Middle frontal gyrus (tissue), 1 donor: Measurements from ENCODE around the gene VGLL4.
"Not testable (repeated sequence)": the region's sequence is repeated elsewhere in the genome, so short reads cannot be mapped to it uniquely, and the experiment has no call there.

Source experiments
- DNase-seq: peaks from one replicate; pipeline ENCODE4 v3.0.0-alpha.2; 2015; ENCODE audit warnings: low spot score; ENCODE audit errors: extremely low spot score

Gene VGLL4, protein sequence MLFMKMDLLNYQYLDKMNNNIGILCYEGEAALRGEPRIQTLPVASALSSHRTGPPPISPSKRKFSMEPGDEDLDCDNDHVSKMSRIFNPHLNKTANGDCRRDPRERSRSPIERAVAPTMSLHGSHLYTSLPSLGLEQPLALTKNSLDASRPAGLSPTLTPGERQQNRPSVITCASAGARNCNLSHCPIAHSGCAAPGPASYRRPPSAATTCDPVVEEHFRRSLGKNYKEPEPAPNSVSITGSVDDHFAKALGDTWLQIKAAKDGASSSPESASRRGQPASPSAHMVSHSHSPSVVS

DNA sequence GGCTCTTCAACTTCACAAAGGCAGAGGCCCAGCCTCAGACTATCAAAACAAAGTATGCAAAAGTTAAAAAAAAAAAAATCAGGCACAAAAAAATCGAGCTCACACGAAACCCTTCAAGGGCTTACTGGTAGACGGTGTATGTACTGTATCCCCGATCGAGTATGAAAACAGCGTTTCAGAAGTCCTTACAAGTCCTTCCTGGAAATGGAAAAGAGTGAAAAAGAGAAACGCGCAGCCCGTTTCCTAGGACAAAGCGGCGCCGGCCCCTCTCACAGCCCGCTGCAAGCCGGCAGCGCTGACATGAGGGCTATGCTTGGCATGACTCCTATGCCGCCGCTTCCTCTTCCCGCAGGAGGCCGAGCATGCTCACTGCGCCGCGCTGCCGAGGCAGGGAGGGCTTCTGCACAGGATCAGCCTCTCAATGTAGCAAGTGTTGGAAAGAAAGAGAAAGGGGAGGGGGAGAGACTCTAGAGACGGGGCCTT is at the start of gene VGLL4:
VGLL4 (minus strand) TSS at position 311 of the 483 bp plus-strand sequence. CDS start 397 bp downstream, outside the sequence.
- DNase-seq, result peak; percentile 82

DNA sequence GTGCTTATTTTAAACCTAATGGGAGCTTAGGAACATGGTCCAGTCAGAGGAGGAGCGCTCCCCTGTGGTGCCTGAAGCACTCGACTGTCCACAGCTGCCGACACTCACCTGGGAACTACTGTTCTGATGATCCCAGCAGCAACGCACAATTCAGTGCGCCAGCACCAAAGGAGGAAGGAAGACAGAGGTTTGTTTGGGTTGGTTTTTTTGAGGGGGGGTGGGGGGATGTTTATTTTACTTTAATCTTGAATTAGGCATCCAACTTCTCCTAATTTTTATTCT is 48.8 kb upstream of the VGLL4 start:
- DNase-seq, result no peak

DNA sequence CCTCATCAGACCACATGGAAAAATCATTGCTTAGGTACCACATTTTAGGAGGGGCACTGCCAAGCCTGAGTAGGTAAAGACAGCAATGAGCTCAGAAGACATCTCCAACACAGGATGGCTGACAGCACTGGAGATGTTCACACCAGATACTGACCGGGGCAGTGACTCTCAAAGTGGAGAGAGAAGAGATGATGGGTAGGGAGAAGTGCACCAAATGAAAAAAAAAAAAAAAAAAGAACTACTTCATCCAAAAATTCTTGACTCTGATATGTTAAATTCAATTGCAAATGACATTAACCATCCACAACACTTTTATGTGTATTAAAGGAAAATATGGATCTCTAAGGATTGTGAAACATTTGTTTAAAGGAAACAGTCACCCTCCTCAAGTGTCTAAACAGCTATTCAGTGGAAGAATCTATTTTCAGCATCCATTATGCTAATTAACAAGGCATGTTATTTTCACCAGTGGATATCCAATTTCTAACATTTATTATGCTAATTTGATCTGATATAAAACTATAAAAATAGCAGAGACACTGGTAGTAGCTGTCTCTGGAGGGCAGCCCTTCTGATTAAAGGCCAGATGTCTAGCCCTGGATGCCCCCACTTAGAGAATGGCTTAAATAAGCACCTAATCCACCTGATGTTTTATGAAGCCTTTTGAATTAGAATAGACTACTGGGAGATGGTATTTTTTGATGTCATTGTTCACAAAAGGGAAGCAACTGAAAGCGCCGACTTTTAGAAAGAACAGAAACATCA is 48.2 kb upstream of the VGLL4 start:
- DNase-seq, result no peak

DNA sequence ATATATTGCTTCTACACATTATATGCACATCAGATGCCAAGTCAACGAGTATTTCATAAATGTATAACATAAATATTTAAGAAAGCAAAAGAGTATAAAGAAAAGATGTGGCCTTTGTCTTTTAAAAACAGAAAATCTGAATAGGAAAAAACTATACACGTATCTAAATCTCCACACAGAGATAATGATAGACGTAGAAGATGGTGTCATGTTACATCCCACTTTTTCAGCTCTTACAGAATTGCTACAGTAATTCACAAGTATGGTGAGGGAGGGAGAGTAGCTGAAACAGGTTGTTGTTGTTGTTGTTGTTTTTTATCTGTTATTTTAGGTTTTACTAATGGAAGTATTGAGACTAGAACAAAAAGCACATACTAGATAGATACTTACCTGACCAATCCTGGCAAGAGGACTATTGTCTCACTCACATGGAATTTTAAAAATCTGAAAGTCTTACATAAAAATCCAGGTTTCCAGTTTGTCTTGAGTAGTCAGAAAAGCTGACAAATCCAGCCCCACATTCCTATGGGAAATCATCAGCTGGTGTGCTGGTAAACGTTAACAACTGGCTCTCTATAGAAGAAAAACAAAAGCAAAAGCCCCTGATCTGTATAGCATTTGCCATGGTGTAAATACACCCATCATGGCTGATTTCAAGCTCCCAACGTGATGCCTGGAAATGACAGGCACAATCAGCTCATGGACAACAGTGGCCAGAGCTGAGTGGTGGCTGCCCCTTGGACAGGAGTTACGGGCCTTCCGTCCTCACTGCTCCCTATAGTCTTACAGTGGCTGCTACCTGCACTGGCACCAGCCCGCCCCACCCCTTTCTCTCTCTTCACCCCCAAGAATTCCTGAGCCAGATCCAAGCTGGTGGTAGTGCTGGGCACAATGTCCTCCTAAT is 47.4 kb upstream of the VGLL4 start:
- no peak for DNase-seq

DNA sequence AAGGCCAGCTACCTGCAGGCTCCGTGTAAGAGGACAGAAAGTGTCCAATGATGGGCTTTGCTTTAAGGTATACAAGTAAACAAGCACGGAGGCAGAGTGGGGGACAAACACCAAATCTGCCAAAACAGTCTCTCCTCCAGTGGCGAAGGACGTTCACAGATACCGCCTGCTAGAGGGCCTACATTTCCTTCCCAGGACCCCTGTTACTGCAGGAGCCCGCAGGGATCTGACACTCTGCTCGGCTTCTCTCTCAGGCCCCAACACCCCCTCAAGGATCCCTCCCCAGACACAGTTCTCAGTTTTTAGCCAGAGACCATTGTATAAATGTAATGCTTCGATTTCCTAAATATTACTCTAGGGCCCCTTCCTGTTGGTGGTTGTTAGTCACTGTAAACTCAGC is 46.0 kb upstream of the VGLL4 start:
- no peak for DNase-seq

DNA sequence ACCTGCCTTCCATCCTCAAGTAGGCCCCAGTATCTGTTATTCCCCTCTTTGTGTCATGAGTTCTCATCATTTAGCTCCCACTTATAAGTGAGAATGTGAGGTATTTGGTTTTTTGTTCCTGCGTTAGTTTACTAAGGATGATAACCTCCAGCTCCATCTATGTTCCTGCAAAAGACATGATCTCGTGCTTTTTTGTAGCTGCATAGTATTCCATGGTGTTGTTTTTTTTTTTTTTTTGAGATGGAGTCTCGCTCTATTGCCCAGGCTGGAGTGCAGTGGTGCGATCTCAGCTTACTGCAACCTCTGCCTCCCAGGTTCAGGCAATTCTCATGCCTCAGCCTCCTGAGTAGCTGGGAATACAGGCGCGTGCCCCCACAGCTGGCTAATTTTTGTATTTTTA is 41.3 kb upstream of the VGLL4 start:
- not testable (repeated sequence) for DNase-seq

DNA sequence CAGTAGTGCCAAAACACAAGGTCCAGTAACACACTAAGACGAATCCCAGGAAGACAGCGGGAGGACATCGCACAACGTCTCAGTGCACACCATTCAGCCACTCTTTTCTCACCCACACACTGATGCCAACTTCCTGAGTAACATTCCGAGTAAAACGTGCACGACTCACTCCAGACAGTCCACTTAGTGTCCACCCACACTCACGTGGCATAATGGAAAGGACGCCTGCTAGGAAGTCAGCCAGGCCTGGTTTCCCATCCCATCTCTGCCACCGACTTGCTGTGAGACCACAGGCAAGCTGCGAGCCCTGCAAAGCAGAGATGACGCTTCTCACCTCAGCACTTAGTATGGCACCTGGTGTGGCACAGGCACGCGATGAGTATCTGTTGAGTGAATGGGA is 36.8 kb upstream of the VGLL4 start:
- DNase-seq, result no peak

DNA sequence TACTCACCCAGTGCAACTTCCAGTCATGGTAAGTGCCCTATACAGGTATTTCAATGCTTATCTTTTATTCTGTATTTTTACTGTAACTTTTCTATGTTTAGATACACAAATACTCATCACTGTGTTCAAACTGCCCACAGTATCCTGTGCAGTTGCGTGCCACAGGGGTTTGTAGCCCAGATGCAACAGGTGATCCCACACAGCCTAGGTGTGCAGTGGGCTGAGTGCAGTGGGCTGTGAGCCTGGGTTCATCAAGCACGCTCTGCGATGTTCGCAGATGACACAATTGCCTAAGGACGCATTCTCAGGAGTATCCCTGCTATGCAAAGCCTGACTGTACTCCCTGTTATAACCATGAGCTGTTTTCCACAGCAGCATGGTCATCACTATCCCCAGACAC is 36.2 kb upstream of the VGLL4 start:
- no peak for DNase-seq

DNA sequence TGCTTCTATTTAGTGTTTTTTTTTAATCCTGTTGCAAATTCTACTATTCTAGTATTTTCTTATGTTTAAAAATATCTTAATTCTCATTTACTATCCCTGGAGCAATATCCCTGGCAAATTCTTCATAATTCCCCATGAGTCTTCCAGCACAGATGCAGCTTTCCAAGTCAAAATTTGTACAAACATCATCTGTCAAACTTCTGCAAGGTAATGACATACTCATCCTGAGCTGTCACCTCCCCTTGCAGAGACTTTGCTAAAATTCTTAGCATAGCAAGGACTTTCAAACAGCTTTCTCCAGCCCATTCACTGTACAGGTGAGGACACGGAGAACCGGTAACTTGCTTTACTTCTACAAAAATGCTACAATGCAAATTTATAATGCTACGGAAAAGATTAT is 28.6 kb upstream of the VGLL4 start:
- no peak for DNase-seq

DNA sequence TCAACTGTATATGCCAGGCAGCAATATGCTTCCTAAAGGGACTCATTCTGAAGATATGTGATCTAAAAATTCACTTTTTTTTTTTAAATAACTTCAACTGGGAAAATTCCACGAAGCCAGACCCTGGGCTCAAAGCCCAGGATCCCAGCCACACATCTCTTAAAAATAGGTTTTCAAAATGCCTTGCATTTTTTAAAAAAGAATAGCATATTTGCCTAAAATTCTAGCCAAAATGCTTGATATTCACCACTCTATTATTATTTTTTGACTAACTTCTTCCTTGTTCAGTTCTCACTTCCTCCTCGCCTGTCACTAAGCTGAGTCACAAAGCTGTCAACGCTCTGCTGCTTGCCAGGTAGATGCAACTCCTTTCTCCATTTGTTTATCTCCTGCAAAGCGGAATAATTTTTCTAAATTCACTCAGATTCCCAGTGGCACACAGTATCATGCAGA is 28.0 kb upstream of the VGLL4 start:
- DNase-seq, result peak; percentile 16

DNA sequence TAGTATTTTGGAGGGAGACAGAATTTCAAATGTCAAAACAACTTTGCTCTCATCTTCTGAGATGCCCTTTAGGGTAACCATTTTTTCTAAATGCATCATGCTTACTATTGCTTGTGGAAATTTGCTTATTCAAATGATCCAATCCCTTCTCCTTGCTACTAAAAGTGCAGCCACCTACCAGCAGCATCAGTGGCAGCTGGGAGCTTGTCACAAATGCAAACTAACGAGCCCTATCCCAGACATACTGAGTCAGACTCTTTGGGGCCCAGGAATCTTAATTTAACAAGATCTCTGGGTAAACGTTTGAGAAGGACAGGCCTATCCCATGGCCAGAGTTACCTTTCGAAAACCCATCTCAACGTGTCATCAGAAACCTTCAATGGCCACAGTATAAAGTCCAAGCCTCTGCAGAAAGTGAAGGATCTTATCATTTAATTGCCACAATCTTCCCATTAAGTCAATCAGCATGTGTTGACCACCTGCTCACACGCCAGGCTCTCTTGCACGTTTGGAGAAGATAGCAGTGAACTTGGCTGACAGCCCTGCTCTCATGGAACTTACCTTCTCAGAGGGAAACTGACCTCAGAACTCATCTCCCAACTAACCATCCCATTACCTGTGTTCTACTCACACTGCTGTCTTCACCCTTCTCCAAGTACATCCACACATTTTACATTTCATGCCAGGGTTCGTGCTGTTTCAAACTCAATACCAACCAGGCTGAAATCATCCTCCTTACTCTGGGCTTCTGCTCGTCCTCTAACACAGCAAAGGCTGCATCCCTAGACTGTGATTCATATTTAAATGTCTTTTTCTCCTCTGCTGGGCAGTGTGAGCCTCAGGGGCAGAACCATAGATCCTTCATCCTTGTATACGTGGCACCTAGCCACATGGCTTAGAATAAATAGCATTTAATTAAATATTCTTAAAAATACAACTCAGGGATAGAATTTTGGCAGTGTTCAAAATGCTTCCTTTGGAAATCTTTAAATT is 24.8 kb upstream of the VGLL4 start:
- DNase-seq, result no peak

DNA sequence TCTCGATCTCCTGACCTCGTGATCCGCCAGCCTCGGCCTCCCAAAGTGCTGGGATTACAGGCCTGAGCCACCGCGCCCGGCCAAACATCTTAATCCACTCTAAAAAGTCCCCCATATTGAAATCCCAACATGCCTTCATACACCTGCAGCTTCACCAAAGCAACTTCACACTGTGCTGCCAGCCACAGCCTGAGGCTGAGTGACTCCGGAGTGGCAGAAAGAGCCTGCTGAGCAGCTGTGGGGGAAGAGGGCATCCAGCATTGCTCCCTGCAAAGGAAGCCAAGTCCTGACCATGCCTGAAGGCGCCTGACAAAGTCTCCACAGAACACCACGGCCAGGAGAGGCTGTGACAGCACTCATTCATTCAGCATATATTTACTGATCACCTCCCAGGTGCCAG is 21.6 kb upstream of the VGLL4 start:
- DNase-seq, result no peak

DNA sequence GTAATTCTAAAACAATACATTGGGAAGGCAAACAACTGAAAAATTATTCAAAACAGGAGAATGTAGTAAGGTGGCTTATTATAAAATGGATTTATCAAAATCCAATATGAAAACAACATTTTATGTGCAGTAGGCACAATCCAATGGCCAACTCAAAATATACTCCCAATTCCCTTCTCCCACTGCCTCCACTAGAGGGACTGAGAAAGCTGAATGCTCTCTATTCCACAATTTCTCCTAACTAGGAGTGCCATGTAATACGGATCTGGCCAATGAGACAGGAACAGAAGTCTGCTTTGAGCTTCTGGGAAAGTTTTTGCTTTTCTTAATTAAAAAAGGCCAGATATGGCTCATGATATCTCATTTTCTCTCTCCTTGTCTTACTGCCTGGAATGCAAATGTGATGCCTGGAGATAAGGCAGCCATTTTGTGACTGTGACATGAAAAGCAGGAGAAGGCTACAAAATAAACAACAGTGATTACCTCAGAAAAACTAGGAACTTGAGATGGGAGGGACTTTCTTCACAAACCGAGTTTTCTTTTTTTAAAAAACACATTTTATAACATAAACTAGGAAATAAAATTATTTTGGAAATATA is 18.8 kb upstream of the VGLL4 start:
- no peak for DNase-seq

DNA sequence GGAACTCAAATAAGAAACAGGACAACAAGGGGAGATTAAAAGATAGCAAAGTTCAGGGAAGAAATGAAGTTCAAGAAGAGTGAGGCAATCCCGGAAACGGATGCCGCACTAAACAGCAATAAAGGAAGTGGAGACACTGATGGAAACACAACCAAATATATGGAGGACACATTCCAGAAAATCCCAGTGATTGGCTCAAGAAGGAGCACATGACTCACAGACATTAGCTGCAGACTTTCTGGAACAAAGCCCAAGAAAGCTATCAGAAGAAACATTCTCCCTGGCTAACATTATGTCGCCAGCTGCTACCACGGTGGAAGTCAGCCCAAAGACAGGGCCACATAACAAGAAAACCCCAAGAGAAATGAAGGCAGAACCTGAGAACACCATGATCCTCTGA is 18.1 kb upstream of the VGLL4 start:
- no peak for DNase-seq

DNA sequence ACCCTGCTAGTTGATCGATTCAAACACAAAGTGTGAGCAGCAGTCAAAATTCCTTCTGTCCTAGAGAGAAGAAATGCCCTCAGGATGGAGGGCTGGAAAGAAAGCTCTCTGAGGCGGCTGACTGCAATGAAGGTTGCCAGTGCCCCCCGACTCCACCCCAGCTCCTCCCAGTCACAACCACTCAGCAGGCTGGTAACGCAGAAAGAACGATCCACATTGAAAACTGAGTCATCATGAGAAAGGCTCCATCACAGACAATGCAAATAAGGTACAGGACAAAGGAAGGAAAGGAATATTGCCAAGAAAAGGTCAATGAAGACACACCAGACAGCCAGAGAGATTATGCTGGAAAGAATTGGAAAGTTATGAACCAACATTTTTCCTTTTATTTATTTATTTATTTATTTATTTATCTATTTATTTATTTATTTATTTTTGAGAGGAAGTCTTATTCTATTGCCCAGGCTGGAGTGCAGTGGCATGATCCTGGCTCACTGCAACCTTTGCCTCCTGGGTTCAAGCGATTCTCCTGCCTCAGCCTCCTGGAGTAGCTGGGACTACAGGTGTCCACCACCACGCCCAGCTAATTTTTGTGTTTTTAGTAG is 17.4 kb upstream of the VGLL4 start:
- no peak for DNase-seq

DNA sequence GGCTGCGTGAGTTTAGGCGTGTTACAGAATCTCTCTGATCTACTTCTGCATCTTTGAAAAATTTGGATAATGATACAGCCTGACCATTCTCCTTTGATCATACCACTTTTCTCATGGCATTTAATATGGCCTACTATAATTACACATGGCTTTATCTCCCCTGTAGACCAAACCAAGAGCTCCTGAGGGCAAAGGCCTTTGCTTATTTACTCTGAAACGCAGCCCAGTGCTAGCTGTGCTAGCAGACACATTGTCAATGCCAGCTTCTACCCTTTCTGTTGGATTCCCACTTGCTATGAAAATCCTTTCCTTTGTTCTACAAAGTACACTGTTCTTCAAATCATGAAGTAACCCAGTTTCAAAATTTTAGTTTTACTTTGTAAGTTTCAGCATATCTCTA is 16.5 kb upstream of the VGLL4 start:
- no peak for DNase-seq

DNA sequence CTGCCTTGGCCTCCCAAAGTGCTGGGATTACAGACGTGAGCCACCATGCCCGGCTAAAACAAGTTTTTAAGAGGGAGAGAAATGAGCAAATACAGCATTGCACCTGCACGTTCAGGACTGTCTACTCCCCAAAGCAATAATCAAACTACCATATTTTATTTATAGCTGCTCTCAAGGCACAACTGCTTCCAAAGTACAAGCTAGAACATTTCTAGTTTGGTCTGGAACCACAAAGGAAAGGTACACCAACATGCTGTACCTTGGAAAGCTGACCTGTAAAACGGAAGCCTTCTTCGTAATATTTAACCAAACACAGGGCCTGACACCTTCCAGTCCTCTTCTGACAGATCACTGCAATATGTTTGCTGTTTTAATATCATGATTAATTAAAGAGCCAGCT is 14.5 kb upstream of the VGLL4 start:
- no peak for DNase-seq

DNA sequence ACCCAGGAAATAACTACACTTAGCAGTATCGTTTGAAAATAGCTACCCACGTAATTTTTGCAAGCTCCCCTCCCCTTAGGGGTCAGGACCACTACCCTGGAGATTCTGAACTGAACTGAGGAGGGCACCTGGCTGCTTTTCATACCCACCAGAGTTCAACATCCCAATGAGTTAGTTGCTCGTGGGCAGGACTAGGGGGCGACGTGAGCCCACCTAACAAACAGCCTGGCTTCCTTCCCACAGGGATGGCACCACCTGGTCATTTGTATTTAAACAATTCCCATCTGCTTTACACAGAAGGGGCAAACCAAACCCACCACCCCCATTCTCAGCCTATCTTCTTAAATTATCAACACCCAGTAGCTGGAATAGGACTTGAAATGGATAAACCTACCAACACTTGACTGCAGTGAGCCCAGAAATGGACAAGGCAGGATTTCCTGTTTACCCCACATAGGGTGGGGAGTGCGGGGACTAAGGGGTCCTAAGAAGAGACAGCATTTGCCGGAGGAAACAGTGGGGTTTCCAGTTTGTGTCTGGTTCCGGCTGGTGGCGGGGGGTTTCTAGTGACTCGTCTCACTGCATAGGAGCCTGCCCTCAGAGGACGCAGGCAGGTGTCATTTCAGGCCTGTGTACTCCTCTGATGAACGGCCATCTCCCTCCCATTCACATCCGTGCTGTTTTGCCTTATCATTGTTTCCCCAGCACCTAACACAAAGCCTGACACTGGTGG is 11.6 kb upstream of the VGLL4 start:
- DNase-seq, result no peak

DNA sequence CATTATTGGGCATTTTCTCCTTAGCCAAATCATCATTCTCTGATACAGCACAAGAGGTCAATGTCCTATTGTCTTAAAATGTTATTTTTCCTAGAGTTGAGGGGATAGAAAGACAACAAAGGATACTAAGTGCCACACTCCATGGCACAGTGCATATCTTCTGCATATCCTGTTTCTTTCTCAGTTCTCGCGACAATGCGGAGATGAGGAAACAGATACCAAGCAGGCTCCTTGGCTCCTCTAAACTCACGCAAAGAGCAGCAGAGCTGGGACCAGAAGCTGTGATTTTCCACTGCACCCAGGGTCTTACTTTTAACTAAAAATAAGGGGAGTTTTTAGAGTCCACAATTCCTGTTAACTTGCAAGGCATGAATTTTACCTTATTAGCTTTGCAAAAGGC is 10.5 kb upstream of the VGLL4 start:
- DNase-seq, result no peak
